SK-N-SH (cell line): ENCODE measurements around the gene MUC22. TPM values are rescaled to one million over a fixed set of nuclear protein-coding genes. Genes with fewer than 3 reads are reported as not detected.

ENCODE experiments used
- CTCF ChIA-PET: fragments of 300-600, 350-600 bp; formaldehyde crosslinking; extraction: SDS; loops from one replicate; lab custom pipeline; 2021; lab: Yijun Ruan, JAX
- POLR2A ChIA-PET: fragments of 350-600 bp; sonication (Branson Sonifier 250); formaldehyde crosslinking; extraction: SDS; loops from one replicate; lab custom pipeline; 2020; ENCODE audit warnings: antibody characterized with exemption, inconsistent platforms; lab: Yijun Ruan, JAX
- DNase-seq: peaks from one replicate; pipeline ENCODE4 v3.0.0; 2012
- H2AFZ ChIP-seq: fragments of 200-600 bp; sonication (generic); 2 replicates; pipeline ENCODE4 v1.8.1; 2016; ENCODE audit warnings: antibody characterized with exemption, mild to moderate bottlenecking, low read depth
- H3F3A ChIP-seq: fragments of 200-600 bp; sonication (generic); replicated peaks from 2 replicates; pipeline ENCODE3; 2016; ENCODE audit warnings: antibody characterized with exemption, mild to moderate bottlenecking; ENCODE audit not compliant: insufficient read depth
- H3K27ac ChIP-seq, 2 experiments: fragments of 200-500 bp in 1 of 2; fragments of 200-600 bp in 1 of 2; sonication (Bioruptor generic) in 1 of 2; sonication (generic), shearing (Covaris generic) in 1 of 2; 2 replicates each; pipeline versions ENCODE4 v1.5.1 to v1.6.1; 2014 to 2016; ENCODE audit warnings: low read depth in 2 of 2, inconsistent platforms in 1 of 2, low read length in 1 of 2, mild to moderate bottlenecking in 1 of 2, mixed read lengths in 1 of 2
- H3K27me3 ChIP-seq: fragments of 200-600 bp; sonication (generic), shearing (Covaris generic); 2 replicates; pipeline ENCODE4 v1.6.1; 2016; ENCODE audit warnings: mixed run types; ENCODE audit not compliant: insufficient read depth
- H3K36me3 ChIP-seq, 2 experiments: fragments of 200-500 bp in 1 of 2; fragments of 200-600 bp in 1 of 2; sonication (Bioruptor generic) in 1 of 2; sonication (generic) in 1 of 2; replicated peaks in 1 of 2; 2 replicates each; pipeline versions ENCODE3 to v1.5.1; 2014 to 2016; ENCODE audit warnings: low read length in 1 of 2, mild to moderate bottlenecking in 1 of 2; ENCODE audit not compliant: insufficient read depth in 2 of 2, control insufficient read depth in 1 of 2
- H3K4me1 ChIP-seq, 2 experiments: fragments of 200-500 bp in 1 of 2; fragments of 200-600 bp in 1 of 2; sonication (Bioruptor generic) in 1 of 2; sonication (generic), shearing (Covaris generic) in 1 of 2; 2 replicates each; pipeline versions ENCODE4 v1.5.1 to v1.6.1; 2014 to 2016; ENCODE audit warnings: low read depth in 1 of 2, low read length in 1 of 2, mixed run types in 1 of 2; ENCODE audit not compliant: insufficient read depth in 2 of 2, control insufficient read depth in 1 of 2
- H3K4me2 ChIP-seq: fragments of 200-600 bp; sonication (generic), shearing (Covaris generic); 2 replicates; pipeline ENCODE4 v1.6.1; 2017; ENCODE audit warnings: mixed run types
- H3K4me3 ChIP-seq, 2 experiments: fragments of 200-500 bp in 1 of 2; fragments of 200-600 bp in 1 of 2; sonication (Bioruptor generic) in 1 of 2; sonication (generic), shearing (Covaris generic) in 1 of 2; 2 replicates each; pipeline versions ENCODE4 v1.5.1 to v1.8.1; 2014 to 2016; ENCODE audit warnings: low read depth in 2 of 2, inconsistent platforms in 1 of 2, low read length in 1 of 2, mild to moderate bottlenecking in 1 of 2, mixed read lengths in 1 of 2, moderate library complexity in 1 of 2
- H3K79me2 ChIP-seq: fragments of 200-600 bp; sonication (generic); 2 replicates; pipeline ENCODE4 v1.8.1; 2017; ENCODE audit warnings: mild to moderate bottlenecking; ENCODE audit not compliant: insufficient read depth
- H3K9ac ChIP-seq: fragments of 200-600 bp; sonication (generic); 2 replicates; pipeline ENCODE4 v1.6.1; 2017; ENCODE audit warnings: mixed run types
- H3K9me2 ChIP-seq: fragments of 200-600 bp; sonication (generic); 2 replicates; pipeline ENCODE4 v1.6.1; 2017; ENCODE audit warnings: mixed run types
- H3K9me3 ChIP-seq: fragments of 200-600 bp; sonication (generic); 2 replicates; pipeline ENCODE4 v1.6.1; 2017; ENCODE audit warnings: mixed run types, mild to moderate bottlenecking, moderate library complexity
- H4K20me1 ChIP-seq: fragments of 200-600 bp; sonication (generic); 2 replicates; pipeline ENCODE4 v1.6.1; 2017; ENCODE audit warnings: mild to moderate bottlenecking, mixed run types; ENCODE audit not compliant: insufficient read depth
- CHD2 ChIP-seq: fragments of 150-350 bp; IDR thresholded peaks from 2 replicates; pipeline ENCODE4 v1.6.1; 2018; ENCODE audit warnings: low read length; ENCODE audit not compliant: partially characterized antibody
- ELF1 ChIP-seq: IDR thresholded peaks from 2 replicates; pipeline ENCODE4 v1.4.0; 2012
- EP300 ChIP-seq, 2 experiments: IDR thresholded peaks; 2 replicates each; pipeline versions ENCODE4 v1.4.0 to v1.6.1; 2012; ENCODE audit warnings: borderline replicate concordance in 1 of 2, low read depth in 1 of 2, low read length in 1 of 2
- EZH2phosphoT487 ChIP-seq: fragments of 200-600 bp; sonication (generic); IDR thresholded peaks from 2 replicates; pipeline ENCODE4 v1.6.1; 2017; ENCODE audit warnings: low read depth, mixed run types, mild to moderate bottlenecking, antibody characterized with exemption, moderate library complexity, borderline replicate concordance
- FOXJ3 ChIP-seq: sonication (generic); formaldehyde crosslinking; IDR thresholded peaks from 2 replicates; pipeline ENCODE4 v1.5.1; 2020; ENCODE audit warnings: mild to moderate bottlenecking, missing genetic modification reagents
- FOXM1 ChIP-seq: IDR thresholded peaks from 2 replicates; pipeline ENCODE4 v1.4.0; 2012; ENCODE audit warnings: low read depth, mild to moderate bottlenecking
- MXI1 ChIP-seq: IDR thresholded peaks from 2 replicates; pipeline ENCODE4 v1.6.1; 2012; ENCODE audit warnings: mild to moderate bottlenecking, low read depth, low read length, improper control_type of control experiment
- NFIC ChIP-seq: IDR thresholded peaks from 2 replicates; pipeline ENCODE4 v1.4.0; 2012; ENCODE audit warnings: borderline replicate concordance
- RAD21 ChIP-seq: IDR thresholded peaks from 2 replicates; pipeline ENCODE4 v1.6.1; 2012; ENCODE audit warnings: mild to moderate bottlenecking, low read length
- RCOR1 ChIP-seq: fragments of 150-350 bp; IDR thresholded peaks from 2 replicates; pipeline ENCODE4 v1.6.1; 2017; ENCODE audit warnings: antibody characterized with exemption, low read length
- REST ChIP-seq: IDR thresholded peaks from 2 replicates; pipeline ENCODE4 v1.6.1; 2012; ENCODE audit warnings: mild to moderate bottlenecking, low read depth, low read length, moderate library complexity
- SMC3 ChIP-seq: IDR thresholded peaks from 2 replicates; pipeline ENCODE4 v1.6.1; 2012; ENCODE audit warnings: low read depth, low read length, improper control_type of control experiment
- TAF1 ChIP-seq: IDR thresholded peaks from 2 replicates; pipeline ENCODE4 v1.6.1; 2012; ENCODE audit warnings: low read depth, mild to moderate bottlenecking, low read length, moderate library complexity, borderline replicate concordance
- TCF12 ChIP-seq: IDR thresholded peaks from 2 replicates; pipeline ENCODE4 v1.4.0; 2012
- TEAD4 ChIP-seq: IDR thresholded peaks from 2 replicates; pipeline ENCODE4 v1.4.0; 2012; ENCODE audit warnings: mild to moderate bottlenecking, borderline replicate concordance; ENCODE audit not compliant: insufficient read depth
- WGBS: methylation state at CpG from one replicate; pipeline ENCODE4 v1.1.6; 2017; ENCODE audit warnings: low lambda C conversion rate; 5-methylcytosine and 5-hydroxymethylcytosine counted together
- polyA plus RNA-seq, 3 experiments: library from polyadenylated mRNA; depleted of rRNA; stranded (reverse); fragments of >200 nt; gene quantifications; 2 replicates each; pipeline ENCODE4 v1.2.3, GENCODE V29; 2012
- TF ChIP-seq, protein P1 (sequence below): fragments of 150-350 bp; IDR thresholded peaks from 2 replicates; pipeline ENCODE4 v1.6.1; 2016; ENCODE audit warnings: mild to moderate bottlenecking, low read depth, low read length
- TF ChIP-seq, protein P2 (sequence below): IDR thresholded peaks from 2 replicates; pipeline ENCODE4 v1.4.0; 2012; ENCODE audit warnings: low read depth

Gene MUC22
- polyA plus RNA-seq, 1 of the 3 experiments (the other 2 are of a cell fraction) = 0.12 TPM

DNA sequence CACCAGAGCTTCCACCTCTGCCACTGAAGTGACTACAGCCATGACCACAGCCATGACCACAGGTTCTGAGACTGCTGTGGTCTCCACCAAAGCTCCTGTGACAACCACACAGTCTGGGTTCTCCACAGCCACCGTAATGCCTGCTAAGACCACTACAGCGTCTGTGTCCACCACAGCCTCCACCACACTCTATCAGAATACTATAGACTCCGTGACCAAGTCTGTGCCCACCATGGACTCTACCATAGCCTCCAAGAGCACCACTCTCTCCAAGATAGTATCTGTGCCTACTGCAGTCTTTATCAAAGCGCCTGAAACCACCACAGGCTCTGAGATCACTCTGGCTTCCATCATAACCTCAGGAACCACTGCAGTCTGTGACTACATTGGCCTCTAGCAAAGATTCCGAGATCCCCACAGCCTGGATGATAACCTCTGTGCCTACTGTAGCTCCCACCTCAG lies 45.1 kb upstream of the MUC22 start:
- CTCF ChIA-PET = interaction anchor here (0.6 to 1.2 kb wide), 3 partner anchors 46 to 1593 kb away, joined by 3 read pairs; no protein-coding TSS in a partner anchor
- Histone ChIP-seq H3K4me3 (no peak overlapping the region), H3F3A (no peaks in the 10 kb centered on the region), H2AFZ (no peak overlapping the region), H3K9ac (no peak overlapping the region), H3K27ac (no peak overlapping the region), H3K9me2 (no peaks in the 10 kb centered on the region), H4K20me1 (no peaks in the 10 kb centered on the region), H3K79me2 (no peaks in the 10 kb centered on the region), H3K9me3 (no peaks in the 10 kb centered on the region), H3K27me3 (no peaks in the 10 kb centered on the region; the same call in 1 of the 2 replicates), H3K4me1 (no peaks in the 10 kb centered on the region; a peak in 1 of 4 replicates), H3K36me3 (no peaks in the 10 kb centered on the region), H3K4me2 (no peak overlapping the region)
- no peak for DNase-seq
- POLR2A ChIA-PET = no interaction called here
- 34% methylated on average over 3 of the region's 5 CpGs for WGBS
- TF ChIP-seq RAD21 = no peak
- no peak for TF ChIP-seq MXI1
- TF ChIP-seq FOXM1 = no peak
- TF ChIP-seq NFIC = no peak
- no peak for TF ChIP-seq REST
- TF ChIP-seq ELF1 = no peak
- no peak for TF ChIP-seq SMC3
- no peak for TF ChIP-seq FOXJ3
- TF ChIP-seq TEAD4 = no peak
- TF ChIP-seq TAF1 = no peak
- no peak for TF ChIP-seq TCF12
- TF ChIP-seq RCOR1 = no peak
- TF ChIP-seq, protein P1, sequence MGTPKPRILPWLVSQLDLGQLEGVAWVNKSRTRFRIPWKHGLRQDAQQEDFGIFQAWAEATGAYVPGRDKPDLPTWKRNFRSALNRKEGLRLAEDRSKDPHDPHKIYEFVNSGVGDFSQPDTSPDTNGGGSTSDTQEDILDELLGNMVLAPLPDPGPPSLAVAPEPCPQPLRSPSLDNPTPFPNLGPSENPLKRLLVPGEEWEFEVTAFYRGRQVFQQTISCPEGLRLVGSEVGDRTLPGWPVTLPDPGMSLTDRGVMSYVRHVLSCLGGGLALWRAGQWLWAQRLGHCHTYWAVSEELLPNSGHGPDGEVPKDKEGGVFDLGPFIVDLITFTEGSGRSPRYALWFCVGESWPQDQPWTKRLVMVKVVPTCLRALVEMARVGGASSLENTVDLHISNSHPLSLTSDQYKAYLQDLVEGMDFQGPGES = no peak
- no peak for TF ChIP-seq EZH2phosphoT487
- TF ChIP-seq, protein P2, sequence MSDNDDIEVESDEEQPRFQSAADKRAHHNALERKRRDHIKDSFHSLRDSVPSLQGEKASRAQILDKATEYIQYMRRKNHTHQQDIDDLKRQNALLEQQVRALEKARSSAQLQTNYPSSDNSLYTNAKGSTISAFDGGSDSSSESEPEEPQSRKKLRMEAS = no peak
- TF ChIP-seq CHD2 = no peak
- TF ChIP-seq EP300 (IDR thresholded peaks at IDR 0.05; ENCODE audit: borderline replicate concordance in 1 of 2, low read depth in 1 of 2, low read length in 1 of 2) = no peak
